Ovary (tissue), 10 donors: ENCODE data around the gene CYP2U1. TPM values are rescaled to one million over a fixed set of nuclear protein-coding genes. Genes with fewer than 3 reads are reported as not detected.
A peak's percentile ranks its signal among the peaks of the same experiment; 100 is the strongest.

Experiments
- DNase-seq, 5 donors: peaks; one replicate each; pipeline ENCODE4 v3.0.0-alpha.2; 2019 to 2020
- H3K27ac ChIP-seq, 2 donors: fragments of 200-600 bp; one replicate each; pipeline versions ENCODE4 v1.5.1 to v1.8.0; 2019 to 2022
- H3K27me3 ChIP-seq: fragments of 200-600 bp; one replicate; pipeline ENCODE4 v1.8.0; 2022
- H3K36me3 ChIP-seq: fragments of 200-600 bp; sonication (generic); one replicate; pipeline ENCODE4 v1.5.1; 2019
- H3K4me1 ChIP-seq: one replicate; pipeline ENCODE4 v1.8.1; 2013; ENCODE audit warnings: mild to moderate bottlenecking, moderate library complexity; ENCODE audit not compliant: insufficient read depth
- H3K4me3 ChIP-seq: fragments of 200-600 bp; sonication (generic); one replicate; pipeline ENCODE4 v1.5.1; 2017
- H3K9me3 ChIP-seq, 2 donors: fragments of 200-600 bp in 1 of 2; sonication (generic) in 1 of 2; one replicate each; pipeline versions ENCODE4 v1.5.1 to v1.8.1; 2013 to 2019; ENCODE audit warnings: mild to moderate bottlenecking in 1 of 2, moderate library complexity in 1 of 2
- CTCF ChIP-seq, 3 donors: fragments of 450-650 bp in 2 of 3; fragments of 200-600 bp in 1 of 3; IDR thresholded peaks; one replicate each; pipeline versions ENCODE4 v1.5.1 to v1.8.0; 2016 to 2022; ENCODE audit warnings: antibody characterized with exemption in 3 of 3, mild to moderate bottlenecking in 1 of 3
- EP300 ChIP-seq: sonication (generic); formaldehyde crosslinking; IDR thresholded peaks from one replicate; pipeline ENCODE4 v1.6.1; 2017; ENCODE audit warnings: antibody characterized with exemption
- POLR2A ChIP-seq: fragments of 450-650 bp; IDR thresholded peaks from one replicate; pipeline ENCODE4 v1.6.1; 2017; ENCODE audit warnings: antibody characterized with exemption, mild to moderate bottlenecking, moderate library complexity
- WGBS, 3 donors: extraction: QIAGEN DNeasy Blood & Tissue Kit in 1 of 3; methylation state at CpG; one replicate each; pipeline versions ENCODE4 v1.1.5 to v1.1.7; 2013 to 2017; 5-methylcytosine and 5-hydroxymethylcytosine counted together
- intact Hi-C, 4 donors: fragments of 100-400 bp; cut with DNase I; formaldehyde crosslinking; loops; one replicate each; pipeline versions ENCODE4 v1.11.0 to v1.15.1; 2022 to 2023
- long read RNA-seq, 3 donors: library from polyadenylated mRNA in 2 of 3; unstranded in 2 of 3; transcript quantifications; one replicate each; pipeline ENCODE4 v2.0.0 and lab custom pipeline, GENCODE V29; 2021 to 2026
- polyA plus RNA-seq, 2 donors: library from polyadenylated mRNA; stranded (reverse); fragments of 200-250 nt in 1 of 2; fragments of 350-450 nt in 1 of 2; fragmentation: Illumina TruSeq in 1 of 2; extraction: RNeasy Lipid Tissue Mini Kit (QIAGEN cat#74804) in 1 of 2; gene quantifications; one replicate each; pipeline ENCODE4 v1.2.3, GENCODE V29; 2013 to 2014
- total RNA-seq, 7 donors: library from RNA; depleted of rRNA in 2 of 7; stranded (reverse); fragments of >200 nt in 2 of 7; fragmentation: NEBNext Ultra II Directional in 3 of 7; extraction: Animal tissue kit (Norgen Biotek cat#: 25700) in 3 of 7; gene quantifications; one replicate each; pipeline versions ENCODE4 v1.1.0 to v1.2.4, GENCODE V29; 2016 to 2023
- donor health status: DM: no; HTN: no; CAD: no; lungs with moderate emphysema.
- donor health status: DM: no; HTN: no; CAD: no.
- donor health status: Bipolar disorder and iron deficiency.
- donor health status: DM: yes; HTN: yes; CAD: no.
- donor health status: DM: no; HTN: no; CAD: no.
- donor health status: DM: yes; HTN: yes; CAD: no.

Gene CYP2U1
- total RNA-seq (10 to 100 TPM in 6 of 7 donors, 1 to 10 TPM in 1; 7.2 to 15.6 (median 11.9) TPM), polyA plus RNA-seq (10 to 100 TPM in 1 of 2 donors, 1 to 10 TPM in 1; 7.3 to 19.7 TPM)
- long read RNA-seq, donor 1, full-length matches to known transcripts = 1 of 5 reads
- long read RNA-seq, donor 1, partial matches to known transcripts = 3 of 5 reads
- long read RNA-seq, donor 1, other reads (novel, unspliced or antisense) = 1 of 5 reads
- long read RNA-seq, donor 2, full-length matches to known transcripts = 2 of 9 reads
- long read RNA-seq, donor 2, partial matches to known transcripts = 7 of 9 reads
- long read RNA-seq, donor 2, other reads (novel, unspliced or antisense) = 0 of 9 reads
- long read RNA-seq, donor 3, full-length matches to known transcripts = 19 of 29 reads
- long read RNA-seq, donor 3, partial matches to known transcripts = 1 of 29 reads
- long read RNA-seq, donor 3, other reads (novel, unspliced or antisense) = 9 of 29 reads

GRCh38 chr4:107930821-107931774 is at the start of gene CYP2U1:
TSS of gene CYP2U1 (plus strand) at chr4:107931549. CDS start at chr4:107931644, 95 bp downstream.
- DNase-seq = peak; percentile 81 to 86 (median 84)
- Histone ChIP-seq H3K4me3 (peak within 1 kb of the TSS; percentile 82), H3K36me3 (no peaks in the 10 kb centered on the region), H3K27ac (peak within 1 kb of the TSS; percentile 65 to 71), H3K9me3 (no peaks in the 10 kb centered on the region), H3K4me1 (peaks cover 6% of the 10 kb centered on the region), H3K27me3 (no peaks in the 10 kb centered on the region)
- WGBS, 3 donors = 0 to 3% (median 1%) methylated on average over 36 to 78 of the region's 78 CpGs
- intact Hi-C loops = loop anchor here in 2 of 4 donors (5.0 kb wide), 2 partner anchors 51 to 56 kb away; partner anchors contain the start of gene HADH (in 1 of the 2)
- TF ChIP-seq POLR2A (peak; percentile 43), EP300 (no peak), CTCF (IDR thresholded peaks at IDR 0.05) (peak in 2 of 3 donors; percentile 24 to 33)

- TF ChIP-seq EP300 (no peak), CTCF (IDR thresholded peaks at IDR 0.05) (no peak), POLR2A (no peak)
- Histone ChIP-seq H3K9me3 (no peaks in the 10 kb centered on the region), H3K27me3 (no peaks in the 10 kb centered on the region), H3K4me1 (no peaks in the 10 kb centered on the region), H3K27ac (no peak overlapping the region), H3K36me3 (no peaks in the 10 kb centered on the region), H3K4me3 (no peak overlapping the region)
- intact Hi-C loops = no loop called here
- DNase-seq = no peak
Measured at GRCh38 chr4:107885865-107886264, 45.5 kb upstream of the CYP2U1 start.

GRCh38 chr4:107888237-107888636 is 43.1 kb upstream of the CYP2U1 start:
- WGBS, 3 donors = 46 to 67% (median 46%) methylated on average over 2 of the region's 2 CpGs
- intact Hi-C loops = no loop called here
- no peaks in the 10 kb centered on the region for H3K4me1 ChIP-seq
- no peak for DNase-seq
- no peaks in the 10 kb centered on the region for H3K27me3 ChIP-seq
- no peak overlapping the region for H3K27ac ChIP-seq
- no peaks in the 10 kb centered on the region for H3K36me3 ChIP-seq
- no peak for TF ChIP-seq EP300
- TF ChIP-seq CTCF (IDR thresholded peaks at IDR 0.05) = no peak
- no peak for TF ChIP-seq POLR2A
- H3K4me3 ChIP-seq = no peak overlapping the region
- no peaks in the 10 kb centered on the region for H3K9me3 ChIP-seq

- intact Hi-C loops = no loop called here
- H3K9me3 ChIP-seq = no peaks in the 10 kb centered on the region
- H3K27me3 ChIP-seq = no peaks in the 10 kb centered on the region
- no peak for DNase-seq
- H3K4me3 ChIP-seq = no peak overlapping the region
- no peaks in the 10 kb centered on the region for H3K36me3 ChIP-seq
- WGBS, 3 donors = 93 to 97% (median 95%) methylated on average over 2 of the region's 2 CpGs
- no peaks in the 10 kb centered on the region for H3K4me1 ChIP-seq
- TF ChIP-seq POLR2A (no peak), EP300 (no peak), CTCF (IDR thresholded peaks at IDR 0.05) (no peak)
- H3K27ac ChIP-seq = no peak overlapping the region
Measured at GRCh38 chr4:107890779-107891178, 40.6 kb upstream of the CYP2U1 start.
